Ascending aorta (tissue), 2 donors: ENCODE data around the gene VWF. TPM values are rescaled to one million over a fixed set of nuclear protein-coding genes. Genes with fewer than 3 reads are reported as not detected.
A peak's percentile ranks its signal among the peaks of the same experiment; 100 is the strongest.

Experiments
- DNase-seq, 2 donors: peaks; one replicate each; pipeline ENCODE4 v3.0.0-alpha.2; 2019; ENCODE audit warnings: low spot score in 2 of 2
- H3K27ac ChIP-seq, 2 donors: fragments of 200-600 bp; sonication (generic); one replicate each; pipeline ENCODE4 v1.5.1; 2016 to 2017; ENCODE audit warnings: mild to moderate bottlenecking in 1 of 2
- H3K27me3 ChIP-seq: fragments of 200-600 bp; sonication (generic); one replicate; pipeline ENCODE4 v1.5.1; 2017
- H3K36me3 ChIP-seq, 2 donors: fragments of 200-600 bp; sonication (generic); one replicate each; pipeline ENCODE4 v1.5.1; 2016
- H3K4me1 ChIP-seq, 2 donors: fragments of 200-600 bp; sonication (generic); one replicate each; pipeline ENCODE4 v1.5.1; 2016 to 2017; ENCODE audit warnings: mild to moderate bottlenecking in 1 of 2
- H3K4me3 ChIP-seq, 2 donors: fragments of 200-600 bp; sonication (generic); one replicate each; pipeline ENCODE4 v1.5.1; 2016 to 2017; ENCODE audit warnings: mild to moderate bottlenecking in 1 of 2
- H3K9me3 ChIP-seq, 2 donors: fragments of 200-600 bp; sonication (generic); one replicate each; pipeline ENCODE4 v1.5.1; 2016
- CTCF ChIP-seq, 3 experiments: fragments of 200-600 bp in 2 of 3; fragments of 450-650 bp in 1 of 3; sonication (generic) in 2 of 3; IDR thresholded peaks; one replicate each; pipeline ENCODE4 v1.5.1; 2016 to 2019; ENCODE audit warnings: antibody characterized with exemption in 3 of 3, mild to moderate bottlenecking in 1 of 3, moderate library complexity in 1 of 3
- intact Hi-C: fragments of 100-400 bp; cut with DNase I; formaldehyde crosslinking; loops from one replicate; pipeline ENCODE4 v1.15.1; 2023
- total RNA-seq: library from RNA; depleted of rRNA; stranded (reverse); fragments of >200 nt; gene quantifications from one replicate; pipeline ENCODE4 v1.1.0, GENCODE V29; 2016

VWF gene
- total RNA-seq, 1 donor from 2014 or later, result 1,026 TPM

DNA sequence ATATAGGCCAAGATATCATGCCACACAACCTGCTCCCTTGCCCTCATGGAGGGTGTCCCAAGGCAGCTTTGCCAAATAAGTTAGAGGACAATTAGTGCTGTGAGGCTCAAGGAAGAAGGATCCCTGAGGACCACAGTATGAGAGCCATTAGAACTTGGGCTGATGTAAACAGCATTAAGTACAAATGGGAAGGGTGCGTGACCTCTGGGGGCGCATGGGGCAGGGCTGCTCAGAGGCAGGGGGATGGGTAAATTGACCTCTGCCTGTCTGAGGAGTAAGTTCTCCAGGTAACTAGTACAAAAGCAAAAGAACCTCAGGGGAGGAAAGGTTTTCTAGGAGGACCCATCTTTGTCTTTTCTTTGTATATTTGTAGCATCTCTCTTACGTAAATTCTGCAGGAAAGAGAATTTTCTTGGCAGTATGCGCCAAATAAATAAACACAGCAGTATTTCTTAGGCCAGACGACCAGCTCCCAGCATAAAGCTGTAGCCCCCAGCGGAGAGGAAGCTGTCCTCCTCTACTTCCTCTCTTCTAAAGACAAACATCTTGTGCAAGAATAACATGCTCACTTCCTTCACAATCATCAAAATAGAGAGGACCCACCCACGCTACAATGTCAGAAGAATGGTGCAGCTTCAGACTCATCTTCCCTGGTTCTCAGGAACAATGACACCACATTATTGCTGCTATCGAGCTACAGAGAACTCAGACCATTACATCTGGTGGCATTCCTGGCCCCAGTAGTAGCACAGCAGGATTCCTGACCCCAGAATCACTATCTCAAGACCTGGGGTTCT, 16.4 kb upstream of the VWF start:
- DNase-seq, result peak in 1 of 2 donors; percentile 62
- intact Hi-C loops, result no loop called here
- H3K36me3 ChIP-seq, result no peaks in the 10 kb centered on the region
- H3K9me3 ChIP-seq, result no peaks in the 10 kb centered on the region
- H3K4me1 ChIP-seq, result no peaks in the 10 kb centered on the region
- TF ChIP-seq CTCF (IDR thresholded peaks at IDR 0.05), result no peak
- H3K4me3 ChIP-seq, result no peak overlapping the region
- H3K27ac ChIP-seq, result peak overlapping the region in 1 of 2 donors; percentile 18
- H3K27me3 ChIP-seq, result no peaks in the 10 kb centered on the region

DNA sequence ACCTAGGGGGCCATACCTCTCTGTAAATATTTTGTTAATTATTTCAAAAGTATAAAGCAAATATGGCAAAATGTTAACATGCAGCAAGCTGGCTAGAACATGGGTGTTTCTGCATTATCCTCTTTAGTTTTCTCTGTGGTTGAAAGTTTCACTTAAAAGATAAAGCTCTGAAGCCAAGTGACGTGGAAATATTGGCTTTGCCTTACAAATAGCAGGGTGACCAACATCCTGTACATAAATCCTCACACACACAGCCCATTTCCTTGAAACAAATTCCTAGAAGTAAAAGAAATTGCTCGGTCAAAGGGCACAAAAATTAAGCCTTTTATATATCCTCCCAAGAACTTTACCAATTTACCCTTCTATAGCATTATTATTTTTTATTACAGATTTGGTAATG, 10.6 kb upstream of the VWF start:
- Histone ChIP-seq H3K4me1 (no peaks in the 10 kb centered on the region), H3K27ac (no peak overlapping the region), H3K27me3 (no peaks in the 10 kb centered on the region), H3K9me3 (no peaks in the 10 kb centered on the region), H3K36me3 (no peaks in the 10 kb centered on the region), H3K4me3 (no peak overlapping the region)
- no peak for TF ChIP-seq CTCF (IDR thresholded peaks at IDR 0.05)
- intact Hi-C loops, result no loop called here
- no peak for DNase-seq

DNA sequence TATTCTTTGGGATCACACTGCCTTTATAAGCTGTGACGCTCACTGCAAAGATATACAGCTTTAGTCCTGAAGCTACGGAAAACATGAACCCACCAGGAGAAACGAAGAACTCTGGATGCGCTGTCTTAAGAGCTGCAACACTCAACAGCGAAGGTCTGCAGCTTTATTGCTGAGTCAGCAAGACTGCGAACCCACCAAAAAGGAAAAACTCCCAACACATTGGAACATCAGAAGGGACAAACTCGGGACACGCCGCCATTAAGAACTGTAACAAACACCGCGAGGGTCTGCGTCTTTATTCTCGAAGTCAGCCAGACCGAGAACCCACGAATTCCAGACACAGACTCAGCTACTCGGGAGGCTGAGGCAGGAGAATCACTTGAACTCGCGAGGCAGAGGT, 9.2 kb upstream of the VWF start:
- no peaks in the 10 kb centered on the region for H3K9me3 ChIP-seq
- intact Hi-C loops, result no loop called here
- DNase-seq, result peak in 1 of 2 donors; percentile 3

GRCh38 chr12:6132496-6132895, 8.0 kb upstream of the VWF start:
- intact Hi-C loops, result no loop called here

More for the DNA sequence above, 9.2 kb upstream of the VWF start:
- H3K36me3 ChIP-seq, result no peaks in the 10 kb centered on the region
- no peak overlapping the region for H3K27ac ChIP-seq
- no peaks in the 10 kb centered on the region for H3K27me3 ChIP-seq
- no peaks in the 10 kb centered on the region for H3K4me1 ChIP-seq
- TF ChIP-seq CTCF (IDR thresholded peaks at IDR 0.05), result no peak
- no peak overlapping the region for H3K4me3 ChIP-seq

GRCh38 chr12:6125310-6125608, 789 bp upstream of the VWF start:
- Histone ChIP-seq H3K9me3 (no peaks in the 10 kb centered on the region), H3K36me3 (no peaks in the 10 kb centered on the region), H3K27ac (no peak overlapping the region), H3K4me3 (no peak overlapping the region), H3K4me1 (no peaks in the 10 kb centered on the region), H3K27me3 (no peaks in the 10 kb centered on the region)
- DNase-seq, result no peak
- intact Hi-C loops, result no loop called here
- TF ChIP-seq CTCF (IDR thresholded peaks at IDR 0.05), result no peak

More at GRCh38 chr12:6132496-6132895, 8.0 kb upstream of the VWF start:
- Histone ChIP-seq H3K27ac (no peak overlapping the region), H3K4me1 (no peaks in the 10 kb centered on the region), H3K27me3 (no peaks in the 10 kb centered on the region), H3K36me3 (no peaks in the 10 kb centered on the region), H3K4me3 (no peak overlapping the region), H3K9me3 (no peaks in the 10 kb centered on the region)
- DNase-seq, result no peak
- no peak for TF ChIP-seq CTCF (IDR thresholded peaks at IDR 0.05)
